ENCODE data around the gene IZUMO4. TPM values are rescaled to one million over a fixed set of nuclear protein-coding genes. Genes with fewer than 3 reads are reported as not detected.

Gene IZUMO4
- total and polyA plus RNA-seq, 10 of the 15 experiments (the other 5 are each of a cell fraction or from before 2014, with no cell fraction given), result 0.53 to 27.1 (median 7.5) TPM

GRCh38 chr19:2070986-2071673 is 25.6 kb upstream of the IZUMO4 start (continued):
- TF ChIP-seq REST (IDR thresholded peaks at IDR 0.05; ENCODE audit: low read depth, low read length) (no peak), FOXM1 (IDR thresholded peaks at IDR 0.05; ENCODE audit: low read depth, low read length) (no peak), JUNB (IDR thresholded peaks at IDR 0.05) (no peak), ZNF384 (IDR thresholded peaks at IDR 0.05; ENCODE audit: borderline replicate concordance, low read depth, low read length) (no peak), BCL11A (IDR thresholded peaks at IDR 0.05; ENCODE audit: low read depth, low read length) (no peak), FOS (IDR thresholded peaks at IDR 0.05; ENCODE audit: borderline replicate concordance, extremely low read depth, insufficient read length) (no peak), ZBED1 (IDR thresholded peaks at IDR 0.05; ENCODE audit: borderline replicate concordance) (no peak), ZZZ3 (IDR thresholded peaks at IDR 0.05; ENCODE audit: control insufficient read depth, insufficient read length, low read depth) (no peak), NRF1 (conservative IDR thresholded peaks at IDR 0.05; ENCODE audit: low read depth, low read length) (no peak)
- TF ChIP-seq, protein P1, sequence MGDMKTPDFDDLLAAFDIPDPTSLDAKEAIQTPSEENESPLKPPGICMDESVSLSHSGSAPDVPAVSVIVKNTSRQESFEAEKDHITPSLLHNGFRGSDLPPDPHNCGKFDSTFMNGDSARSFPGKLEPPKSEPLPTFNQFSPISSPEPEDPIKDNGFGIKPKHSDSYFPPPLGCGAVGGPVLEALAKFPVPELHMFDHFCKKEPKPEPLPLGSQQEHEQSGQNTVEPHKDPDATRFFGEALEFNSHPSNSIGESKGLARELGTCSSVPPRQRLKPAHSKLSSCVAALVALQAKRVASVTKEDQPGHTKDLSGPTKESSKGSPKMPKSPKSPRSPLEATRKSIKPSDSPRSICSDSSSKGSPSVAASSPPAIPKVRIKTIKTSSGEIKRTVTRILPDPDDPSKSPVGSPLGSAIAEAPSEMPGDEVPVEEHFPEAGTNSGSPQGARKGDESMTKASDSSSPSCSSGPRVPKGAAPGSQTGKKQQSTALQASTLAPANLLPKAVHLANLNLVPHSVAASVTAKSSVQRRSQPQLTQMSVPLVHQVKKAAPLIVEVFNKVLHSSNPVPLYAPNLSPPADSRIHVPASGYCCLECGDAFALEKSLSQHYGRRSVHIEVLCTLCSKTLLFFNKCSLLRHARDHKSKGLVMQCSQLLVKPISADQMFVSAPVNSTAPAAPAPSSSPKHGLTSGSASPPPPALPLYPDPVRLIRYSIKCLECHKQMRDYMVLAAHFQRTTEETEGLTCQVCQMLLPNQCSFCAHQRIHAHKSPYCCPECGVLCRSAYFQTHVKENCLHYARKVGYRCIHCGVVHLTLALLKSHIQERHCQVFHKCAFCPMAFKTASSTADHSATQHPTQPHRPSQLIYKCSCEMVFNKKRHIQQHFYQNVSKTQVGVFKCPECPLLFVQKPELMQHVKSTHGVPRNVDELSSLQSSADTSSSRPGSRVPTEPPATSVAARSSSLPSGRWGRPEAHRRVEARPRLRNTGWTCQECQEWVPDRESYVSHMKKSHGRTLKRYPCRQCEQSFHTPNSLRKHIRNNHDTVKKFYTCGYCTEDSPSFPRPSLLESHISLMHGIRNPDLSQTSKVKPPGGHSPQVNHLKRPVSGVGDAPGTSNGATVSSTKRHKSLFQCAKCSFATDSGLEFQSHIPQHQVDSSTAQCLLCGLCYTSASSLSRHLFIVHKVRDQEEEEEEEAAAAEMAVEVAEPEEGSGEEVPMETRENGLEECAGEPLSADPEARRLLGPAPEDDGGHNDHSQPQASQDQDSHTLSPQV (IDR thresholded peaks at IDR 0.05), result no peak

Data from GM12878 (cell line).